Dermis blood vessel endothelial cell (primary cell): ENCODE results near the gene JARID2. TPM values are rescaled to one million over a fixed set of nuclear protein-coding genes. Genes with fewer than 3 reads are reported as not detected.

Experiments used
- DNase-seq: peaks from one replicate; pipeline ENCODE4 v3.0.0; 2010
- total RNA-seq: library from RNA; depleted of rRNA; stranded (reverse); fragments of >200 nt; gene quantifications from 2 replicates; pipeline ENCODE4 v1.2.3, GENCODE V29; 2014

Gene JARID2
- total RNA-seq, 1 donor from 2014 or later: 15.3 TPM

- DNase-seq: no peak
These were observed 267.4 kb downstream of the JARID2 start for GRCh38 chr6:15513131-15513771.

GRCh38 chr6:15513801-15514711 is 268.2 kb downstream of the JARID2 start:
- DNase-seq: no peak

GRCh38 chr6:15515226-15515625 is 269.4 kb downstream of the JARID2 start:
- no peak for DNase-seq

- peak; percentile 19 for DNase-seq
These were observed 269.9 kb downstream of the JARID2 start for GRCh38 chr6:15515660-15516375.

- DNase-seq: no peak
These were observed 270.5 kb downstream of the JARID2 start for GRCh38 chr6:15516378-15516777.

GRCh38 chr6:15516923-15517560 is 271.2 kb downstream of the JARID2 start:
- no peak for DNase-seq

- no peak for DNase-seq
These were observed 271.7 kb downstream of the JARID2 start for GRCh38 chr6:15517600-15517999.

GRCh38 chr6:15518057-15518456 is 272.2 kb downstream of the JARID2 start:
- no peak for DNase-seq

- DNase-seq: no peak
These were observed 273.0 kb downstream of the JARID2 start for GRCh38 chr6:15518878-15519277.

- no peak for DNase-seq
These were observed 273.8 kb downstream of the JARID2 start for GRCh38 chr6:15519681-15520080.

GRCh38 chr6:15520626-15521203 is 274.8 kb downstream of the JARID2 start:
- no peak for DNase-seq

GRCh38 chr6:15521582-15521981 is 275.7 kb downstream of the JARID2 start:
- DNase-seq: no peak

GRCh38 chr6:15522026-15522425 is 276.2 kb downstream of the JARID2 start:
- no peak for DNase-seq

GRCh38 chr6:15522427-15522826 is 276.6 kb downstream of the JARID2 start:
- DNase-seq: peak; percentile 34

GRCh38 chr6:15522856-15523529 is 277.1 kb downstream of the JARID2 start:
- DNase-seq: no peak

- no peak for DNase-seq
These were observed 278.1 kb downstream of the JARID2 start for GRCh38 chr6:15523679-15524630.

- DNase-seq: no peak
These were observed 279.1 kb downstream of the JARID2 start for GRCh38 chr6:15524861-15525401.

GRCh38 chr6:15526212-15526701 is 280.4 kb downstream of the JARID2 start:
- no peak for DNase-seq

GRCh38 chr6:15527838-15528617 is 282.2 kb downstream of the JARID2 start:
- no peak for DNase-seq
